AG09319 (cell line): ENCODE measurements around the gene B4GALT1.

Source experiments
- DNase-seq: peaks from one replicate; pipeline ENCODE4 v3.0.0-alpha.2; 2010; ENCODE audit warnings: low read depth; ENCODE audit errors: extremely low read depth
- TF ChIP-seq, protein P1 (sequence below): IDR thresholded peaks from 2 replicates; pipeline ENCODE4 v1.5.1; 2011; ENCODE audit warnings: low read depth, mild to moderate bottlenecking, inconsistent platforms, low read length, moderate library complexity

B4GALT1 gene

DNA sequence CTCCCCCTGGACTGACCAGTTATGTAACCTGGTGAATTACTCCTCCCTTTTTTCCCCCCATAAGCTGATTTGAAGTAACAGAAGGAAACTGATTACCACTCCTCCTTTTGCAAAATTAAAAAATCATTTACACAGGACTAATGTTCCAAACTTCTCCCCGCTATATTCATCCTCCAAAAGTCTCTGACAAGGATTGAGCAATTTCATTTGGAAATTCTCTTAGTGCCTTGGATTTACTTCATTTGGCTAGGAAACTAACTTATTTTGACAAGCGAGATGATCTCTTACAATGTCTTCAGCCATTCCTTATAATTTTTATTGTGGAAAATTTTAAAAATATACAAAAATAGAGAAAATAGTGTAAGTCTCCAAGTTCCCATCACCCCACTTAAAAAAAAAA is 15.4 kb upstream of the B4GALT1 start:
- TF ChIP-seq, protein P1, sequence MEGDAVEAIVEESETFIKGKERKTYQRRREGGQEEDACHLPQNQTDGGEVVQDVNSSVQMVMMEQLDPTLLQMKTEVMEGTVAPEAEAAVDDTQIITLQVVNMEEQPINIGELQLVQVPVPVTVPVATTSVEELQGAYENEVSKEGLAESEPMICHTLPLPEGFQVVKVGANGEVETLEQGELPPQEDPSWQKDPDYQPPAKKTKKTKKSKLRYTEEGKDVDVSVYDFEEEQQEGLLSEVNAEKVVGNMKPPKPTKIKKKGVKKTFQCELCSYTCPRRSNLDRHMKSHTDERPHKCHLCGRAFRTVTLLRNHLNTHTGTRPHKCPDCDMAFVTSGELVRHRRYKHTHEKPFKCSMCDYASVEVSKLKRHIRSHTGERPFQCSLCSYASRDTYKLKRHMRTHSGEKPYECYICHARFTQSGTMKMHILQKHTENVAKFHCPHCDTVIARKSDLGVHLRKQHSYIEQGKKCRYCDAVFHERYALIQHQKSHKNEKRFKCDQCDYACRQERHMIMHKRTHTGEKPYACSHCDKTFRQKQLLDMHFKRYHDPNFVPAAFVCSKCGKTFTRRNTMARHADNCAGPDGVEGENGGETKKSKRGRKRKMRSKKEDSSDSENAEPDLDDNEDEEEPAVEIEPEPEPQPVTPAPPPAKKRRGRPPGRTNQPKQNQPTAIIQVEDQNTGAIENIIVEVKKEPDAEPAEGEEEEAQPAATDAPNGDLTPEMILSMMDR: no peak
- no peak for DNase-seq

- no peak for DNase-seq
- TF ChIP-seq, protein P1: no peak
Measured at GRCh38 chr9:33180526-33181184, 13.5 kb upstream of the B4GALT1 start.

DNA sequence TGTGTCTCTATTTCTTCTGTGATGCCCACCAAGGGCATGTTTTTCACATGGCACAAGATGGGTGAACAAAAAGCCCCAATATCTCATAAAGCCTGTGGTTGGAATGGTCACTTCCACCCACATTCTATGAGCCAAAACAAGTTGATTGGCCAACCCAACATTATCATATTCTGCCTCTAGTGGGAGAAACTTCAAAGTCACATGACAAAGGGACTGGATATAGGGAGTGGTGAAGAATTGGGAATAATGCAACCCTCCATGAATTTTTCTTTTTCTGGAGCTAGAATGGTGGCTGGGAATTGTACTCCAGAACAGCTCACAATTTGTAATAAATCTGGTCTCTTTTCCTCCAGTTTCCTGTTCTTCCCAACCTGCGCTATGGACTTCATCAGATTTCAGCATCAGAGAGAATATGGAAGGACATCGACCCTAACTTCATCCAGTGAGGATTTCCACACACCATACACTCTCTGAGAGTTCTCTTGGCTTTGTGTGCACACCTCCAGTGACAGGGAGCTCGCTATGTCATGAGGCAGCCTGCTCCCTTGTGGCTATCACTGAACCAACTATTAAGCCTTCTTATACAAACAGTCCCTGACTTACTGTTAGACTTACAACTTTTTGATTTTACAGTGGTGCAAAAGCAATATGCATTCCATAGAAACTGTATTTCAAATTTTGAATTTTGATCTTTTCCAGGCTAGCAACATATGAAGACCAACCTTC is 12.0 kb upstream of the B4GALT1 start:
- DNase-seq: no peak
- TF ChIP-seq, protein P1: no peak

- DNase-seq: no peak
- TF ChIP-seq, protein P1: no peak
Measured at GRCh38 chr9:33177639-33178038, 10.5 kb upstream of the B4GALT1 start.

GRCh38 chr9:33177086-33177485 is 9.9 kb upstream of the B4GALT1 start:
- TF ChIP-seq, protein P1: no peak
- DNase-seq: no peak

DNA sequence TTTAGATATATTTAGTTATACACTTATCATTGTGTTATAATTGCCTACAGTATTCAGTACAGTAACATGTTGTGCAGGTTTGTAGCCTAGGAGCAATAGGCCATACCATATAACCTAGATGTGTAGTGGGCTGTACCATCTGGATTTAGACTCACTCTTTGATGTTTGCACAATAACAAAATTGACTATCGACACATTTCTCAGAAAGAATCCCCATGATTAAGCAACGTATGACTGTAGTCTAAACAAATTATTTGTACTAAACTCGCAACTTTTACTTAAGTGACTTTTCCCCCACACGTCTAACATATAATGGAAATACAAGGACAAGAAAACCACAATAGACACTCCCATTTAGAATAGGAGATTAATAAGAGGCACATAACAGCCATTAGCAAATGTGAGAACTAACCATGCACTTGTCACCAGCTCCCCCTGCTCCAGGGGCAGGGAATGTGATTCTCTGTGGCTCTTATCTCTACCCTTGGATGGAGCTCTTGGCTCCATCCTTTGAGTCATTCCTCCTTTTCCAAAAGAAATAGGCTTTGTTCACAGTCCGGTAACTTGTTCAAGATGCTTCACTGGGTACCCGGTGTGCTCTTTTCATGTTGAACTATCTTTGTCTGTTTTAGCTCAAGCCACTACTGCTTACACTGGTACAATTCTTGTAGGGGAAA is 8.7 kb upstream of the B4GALT1 start:
- DNase-seq: no peak

More for the DNA sequence above, 8.7 kb upstream of the B4GALT1 start:
- TF ChIP-seq, protein P1: no peak
